Measurements from ENCODE around the gene DDX11. TPM values are rescaled to one million over a fixed set of nuclear protein-coding genes. Genes with fewer than 3 reads are reported as not detected.
"Not testable (repeated sequence)": the region's sequence is repeated elsewhere in the genome, so short reads cannot be mapped to it uniquely, and the experiment has no call there.

Gene DDX11
- total RNA-seq, 2 donors from 2014 or later = 1.1 to 5.3 TPM

- not testable (repeated sequence) for H3K4me1 ChIP-seq, H3K27me3 ChIP-seq, H3K9me3 ChIP-seq, H3K4me3 ChIP-seq, H3K27ac ChIP-seq, H3K36me3 ChIP-seq
- peak; percentile 23 for DNase-seq (ENCODE audit: low spot score)
Measured at GRCh38 chr12:31102125-31102524, 28.5 kb downstream of the DDX11 start.

- H3K4me3 ChIP-seq, H3K9me3 ChIP-seq, H3K27ac ChIP-seq, H3K27me3 ChIP-seq, H3K4me1 ChIP-seq, H3K36me3 ChIP-seq: not testable (repeated sequence)
- peak; percentile 30 for DNase-seq (ENCODE audit: low spot score)
Measured at GRCh38 chr12:31102596-31102995, 28.9 kb downstream of the DDX11 start.

DNA sequence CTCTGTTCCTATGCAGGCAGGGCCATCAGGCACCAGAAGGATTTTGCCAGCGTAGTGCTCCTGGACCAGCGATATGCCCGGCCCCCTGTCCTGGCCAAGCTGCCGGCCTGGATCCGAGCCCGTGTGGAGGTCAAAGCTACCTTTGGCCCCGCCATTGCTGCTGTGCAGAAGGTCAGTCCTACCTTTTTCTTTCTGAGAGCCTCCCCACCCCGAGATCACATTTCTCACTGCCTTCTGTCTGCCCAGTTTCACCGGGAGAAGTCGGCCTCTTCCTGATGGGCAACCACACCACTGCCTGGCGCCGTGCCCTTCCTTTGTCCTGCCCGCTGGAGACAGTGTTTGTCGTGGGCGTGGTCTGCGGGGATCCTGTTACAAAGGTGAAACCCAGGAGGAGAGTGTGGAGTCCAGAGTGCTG, 29.9 kb downstream of the DDX11 start:
- not testable (repeated sequence) for H3K36me3 ChIP-seq, H3K4me3 ChIP-seq, H3K4me1 ChIP-seq, H3K9me3 ChIP-seq, H3K27ac ChIP-seq, H3K27me3 ChIP-seq
- DNase-seq (ENCODE audit: low spot score) = peak; percentile 50

GRCh38 chr12:31104220-31104619, 30.6 kb downstream of the DDX11 start:
- not testable (repeated sequence) for H3K27ac ChIP-seq; H3K9me3 ChIP-seq; H3K36me3 ChIP-seq; DNase-seq (ENCODE audit: low spot score); H3K27me3 ChIP-seq; H3K4me1 ChIP-seq; H3K4me3 ChIP-seq

DNA sequence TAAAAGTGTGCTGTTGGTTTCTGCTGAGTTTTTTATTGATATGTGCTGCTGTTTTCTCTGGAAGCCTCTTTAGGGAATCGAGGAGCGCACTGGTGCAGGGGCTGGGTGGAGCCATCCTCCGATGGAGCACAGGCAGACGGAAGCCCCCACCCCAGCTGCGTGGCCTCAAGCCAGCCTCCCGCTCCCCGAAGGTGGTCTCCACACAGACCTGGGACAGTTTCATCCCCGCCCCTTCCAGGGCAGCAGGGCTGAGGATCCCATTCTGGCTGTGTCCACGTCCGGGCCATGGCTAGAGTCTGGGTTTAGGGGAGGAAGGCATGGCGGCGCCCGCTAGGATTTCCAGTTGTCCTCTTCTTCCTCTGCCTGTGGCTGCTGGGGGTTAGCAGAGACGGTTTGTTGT, 31.1 kb downstream of the DDX11 start:
- not testable (repeated sequence) for H3K4me3 ChIP-seq, H3K27me3 ChIP-seq, H3K4me1 ChIP-seq, H3K36me3 ChIP-seq, H3K27ac ChIP-seq, H3K9me3 ChIP-seq
- DNase-seq (ENCODE audit: low spot score) = peak; percentile 40

- no peak overlapping the region for H3K27ac ChIP-seq
- peak; percentile 49 for DNase-seq (ENCODE audit: low spot score)
- no peaks in the 10 kb centered on the region for H3K4me1 ChIP-seq
Measured at GRCh38 chr12:31105668-31106067, 32.0 kb downstream of the DDX11 start.

GRCh38 chr12:31106101-31106803, 32.6 kb downstream of the DDX11 start:
- no peak for DNase-seq (ENCODE audit: low spot score)
- no peak for TF ChIP-seq CTCF (IDR thresholded peaks at IDR 0.05)
- H3K36me3 ChIP-seq = no peaks in the 10 kb centered on the region
- H3K27me3 ChIP-seq = no peaks in the 10 kb centered on the region
- no peak overlapping the region for H3K27ac ChIP-seq
- H3K9me3 ChIP-seq = no peaks in the 10 kb centered on the region
- no peak overlapping the region for H3K4me3 ChIP-seq
- no peaks in the 10 kb centered on the region for H3K4me1 ChIP-seq

More at GRCh38 chr12:31105668-31106067, 32.0 kb downstream of the DDX11 start:
- no peaks in the 10 kb centered on the region for H3K36me3 ChIP-seq
- no peaks in the 10 kb centered on the region for H3K9me3 ChIP-seq
- no peak for TF ChIP-seq CTCF (IDR thresholded peaks at IDR 0.05)
- no peaks in the 10 kb centered on the region for H3K27me3 ChIP-seq
- H3K4me3 ChIP-seq = no peak overlapping the region

DNA sequence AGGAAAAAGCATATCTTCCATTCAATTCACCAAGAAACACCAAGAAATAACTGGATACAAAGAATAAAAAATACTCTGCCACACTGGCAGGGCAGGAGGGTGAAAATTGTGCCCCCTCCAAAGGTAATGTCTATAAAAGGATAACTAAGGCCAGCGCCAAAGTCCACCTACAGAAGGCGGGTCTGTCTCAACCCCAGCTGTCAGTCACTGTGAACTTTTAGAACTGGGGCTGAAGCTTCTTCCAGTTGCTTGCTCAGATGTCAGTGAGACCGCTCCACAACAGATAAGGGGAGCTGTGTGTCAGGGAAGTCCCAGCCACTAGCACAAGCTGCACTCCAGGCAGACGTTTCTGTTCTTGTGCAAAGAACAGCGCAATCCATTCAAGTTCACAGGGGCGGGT, 36.1 kb downstream of the DDX11 start:
- not testable (repeated sequence) for H3K27me3 ChIP-seq; H3K9me3 ChIP-seq; H3K27ac ChIP-seq; H3K4me1 ChIP-seq; H3K4me3 ChIP-seq; H3K36me3 ChIP-seq; DNase-seq (ENCODE audit: low spot score)

- H3K9me3 ChIP-seq; H3K27me3 ChIP-seq; H3K27ac ChIP-seq; H3K36me3 ChIP-seq; H3K4me1 ChIP-seq; DNase-seq (ENCODE audit: low spot score); H3K4me3 ChIP-seq: not testable (repeated sequence)
Measured at GRCh38 chr12:31110263-31110662, 36.6 kb downstream of the DDX11 start.

GRCh38 chr12:31115092-31115601, 41.5 kb downstream of the DDX11 start:
- H3K36me3 ChIP-seq; H3K4me3 ChIP-seq; H3K27ac ChIP-seq; DNase-seq (ENCODE audit: low spot score); H3K9me3 ChIP-seq: not testable (repeated sequence)
- peaks cover 0 to 18% of the 10 kb centered on the region in 2 donors for H3K27me3 ChIP-seq
- peaks cover 0 to 23% of the 10 kb centered on the region in 2 donors for H3K4me1 ChIP-seq

Measured in right atrium auricular region (tissue), 2 donors.